GM23248 (cell line): Measurements from ENCODE around the gene GRIK5.

ENCODE experiments used
- EZH2 ChIP-seq: fragments of 200-600 bp; sonication (generic); IDR thresholded peaks from 2 replicates; pipeline ENCODE4 v1.6.1; 2018; ENCODE audit warnings: antibody characterized with exemption, mild to moderate bottlenecking; ENCODE audit not compliant: insufficient read depth, poor library complexity, severe bottlenecking
- EZH2phosphoT487 ChIP-seq: fragments of 200-600 bp; sonication (generic); IDR thresholded peaks from 2 replicates; pipeline ENCODE4 v1.6.1; 2018; ENCODE audit warnings: antibody characterized with exemption, moderate library complexity, mild to moderate bottlenecking, low read depth; ENCODE audit not compliant: insufficient read depth

DNA sequence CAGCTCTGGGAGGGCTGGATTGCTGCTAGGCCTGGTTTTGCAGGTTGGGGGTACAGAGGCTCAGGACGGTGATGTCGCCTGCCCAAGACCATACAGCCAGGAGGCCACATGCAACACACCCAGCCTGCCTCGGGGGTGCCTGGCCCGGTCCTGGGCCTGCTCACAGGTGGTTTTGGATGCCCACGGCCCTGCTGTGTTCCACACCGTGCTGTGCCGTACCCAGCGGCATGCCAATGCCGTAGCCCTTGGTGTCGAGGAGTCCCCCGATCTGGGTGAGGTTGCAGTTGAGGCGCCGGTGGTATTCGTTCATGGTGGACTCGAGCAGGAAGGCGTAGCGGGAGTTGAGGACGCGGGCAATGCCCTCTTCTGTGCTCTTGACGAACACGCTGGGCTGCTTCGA is 64.5 kb downstream of the GRIK5 start:
- TF ChIP-seq EZH2phosphoT487 (no peak), EZH2 (no peak)
